Panc1 (cell line): ENCODE measurements around the gene CDC16. TPM values are rescaled to one million over a fixed set of nuclear protein-coding genes. Genes with fewer than 3 reads are reported as not detected.
A peak's percentile ranks its signal among the peaks of the same experiment; 100 is the strongest.

Experiments used
- ATAC-seq: fragments of 200-7000 bp; cut with Tn5 transposase; 2 replicates; pipeline ENCODE4 v1.9.1; 2020; ENCODE audit warnings: mild to moderate bottlenecking, moderate library complexity
- BruUV-seq: library from RNA; stranded (reverse); fragments of 400-500 nt; replicated peaks from 2 replicates; lab custom pipeline; 2021; lab: Mats Ljungman, UMichigan
- CTCF ChIA-PET: fragments of 300-600 bp; sonication (Branson Sonifier 250); formaldehyde crosslinking; loops from one replicate; lab custom pipeline; 2022; ENCODE audit warnings: antibody characterized with exemption; lab: Charles Lee
- POLR2A ChIA-PET: fragments of 300-600 bp; sonication (Branson Sonifier 250); formaldehyde crosslinking; loops from one replicate; lab custom pipeline; 2022; ENCODE audit warnings: antibody characterized with exemption; lab: Charles Lee
- DNase-seq: peaks from one replicate; pipeline ENCODE4 v3.0.0-alpha.2; 2010; ENCODE audit warnings: low read depth, low spot score
- H3K27ac ChIP-seq: 2 replicates; pipeline ENCODE4 v1.5.1; 2011; ENCODE audit warnings: mild to moderate bottlenecking, low read length, inconsistent platforms
- H3K27me3 ChIP-seq: fragments of 200-500 bp; sonication (Bioruptor generic); 2 replicates; pipeline ENCODE4 v1.6.0; 2014; ENCODE audit warnings: low read length, inconsistent platforms; ENCODE audit not compliant: control insufficient read depth, insufficient read depth
- H3K36me3 ChIP-seq: fragments of 200-500 bp; sonication (Bioruptor generic); 2 replicates; pipeline ENCODE4 v1.5.1; 2014; ENCODE audit warnings: inconsistent platforms, mild to moderate bottlenecking, low read length, moderate library complexity; ENCODE audit not compliant: control insufficient read depth, insufficient read depth
- H3K4me1 ChIP-seq: 2 replicates; pipeline ENCODE4 v1.5.1; 2011; ENCODE audit warnings: inconsistent platforms, mild to moderate bottlenecking, low read length, moderate library complexity; ENCODE audit not compliant: control insufficient read depth, insufficient read depth
- H3K4me3 ChIP-seq, 2 experiments: 2 replicates each; pipeline ENCODE4 v1.5.1; 2011 to 2012; ENCODE audit warnings: low read depth in 2 of 2, low read length in 2 of 2, mild to moderate bottlenecking in 2 of 2, inconsistent platforms in 1 of 2, moderate library complexity in 1 of 2
- H3K9me3 ChIP-seq: fragments of 200-500 bp; sonication (Bioruptor generic); 2 replicates; pipeline ENCODE4 v1.5.1; 2014; ENCODE audit warnings: low read depth, mild to moderate bottlenecking, inconsistent platforms, low read length, moderate library complexity; ENCODE audit not compliant: control insufficient read depth, insufficient read depth
- POLR2AphosphoS5 ChIP-seq: IDR thresholded peaks from 2 replicates; pipeline ENCODE4 v1.6.1; 2012; ENCODE audit warnings: mild to moderate bottlenecking, low read depth, low read length, moderate library complexity
- REST ChIP-seq, 2 experiments: IDR thresholded peaks; 2 replicates each; pipeline ENCODE4 v1.6.1; 2011 to 2012; ENCODE audit warnings: low read depth in 2 of 2, control low read depth in 1 of 2, low read length in 1 of 2, mild to moderate bottlenecking in 1 of 2, moderate library complexity in 1 of 2; ENCODE audit not compliant: insufficient read depth in 1 of 2
- SIN3A ChIP-seq: IDR thresholded peaks from 2 replicates; pipeline ENCODE4 v1.6.1; 2012; ENCODE audit warnings: low read depth, mild to moderate bottlenecking, low read length, moderate library complexity, borderline replicate concordance; ENCODE audit not compliant: insufficient read depth
- TCF7L2 ChIP-seq: IDR thresholded peaks from 2 replicates; pipeline ENCODE4 v1.6.1; 2011; ENCODE audit warnings: mild to moderate bottlenecking, low read depth, low read length, inconsistent platforms
- in situ Hi-C: cut with HindIII; loops from 2 replicates; pipeline ENCODE4 v1.10.0; 2016; ENCODE audit warnings: low sequenced_read_pairs, low pct_unique_long_range_greater_than_20kb
- intact Hi-C: fragments of 100-400 bp; cut with micrococcal nuclease; formaldehyde crosslinking; loops from one replicate; pipeline ENCODE4 v1.10.0; 2022; ENCODE audit not compliant: unreplicated experiment
- total RNA-seq: library from RNA; stranded (reverse); gene quantifications from one replicate; pipeline ENCODE4 v1.2.1, GENCODE V29; 2021; ENCODE audit not compliant: unreplicated experiment
- TF ChIP-seq, protein P1 (sequence below): fragments of 450-650 bp; IDR thresholded peaks from 2 replicates; pipeline ENCODE4 v1.5.1; 2017; ENCODE audit warnings: mild to moderate bottlenecking

Gene CDC16
- total RNA-seq, 1 experiment from 2014 or later, result 51.8 TPM

DNA sequence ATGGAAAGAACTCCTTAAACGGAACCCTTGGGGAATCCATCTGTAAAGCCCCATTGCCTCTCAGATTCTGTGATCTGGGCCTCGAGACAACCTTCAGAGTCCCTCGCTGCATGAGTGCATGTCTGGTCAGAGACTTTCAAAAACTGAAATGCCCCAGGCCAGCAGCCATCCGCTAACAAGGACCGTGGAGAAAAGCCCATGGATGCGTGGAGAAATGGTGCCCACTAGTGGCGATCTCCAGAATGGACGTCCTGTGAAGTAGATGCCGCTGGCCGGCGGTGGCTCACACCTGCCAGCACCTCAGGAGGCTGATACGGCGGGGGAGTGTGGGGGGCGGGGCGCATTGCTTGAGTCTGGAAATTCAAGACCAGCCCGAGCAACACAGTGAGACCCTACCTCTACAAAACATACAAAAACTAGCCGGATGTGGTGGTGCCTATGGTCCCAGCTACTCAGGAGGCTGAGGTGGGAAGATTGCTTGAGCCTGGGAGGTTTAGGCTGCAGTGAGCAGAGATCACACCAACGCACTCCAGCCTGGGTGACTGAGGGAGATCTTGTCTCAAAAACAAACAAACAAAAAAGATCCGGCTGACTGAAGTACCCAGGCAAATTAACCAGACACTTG is 7.9 kb upstream of the CDC16 start:
- peak overlapping the region; percentile 61; the same call in 1 of the 2 replicates for H3K27ac ChIP-seq
- ATAC-seq (peak; percentile 92), DNase-seq (peak; percentile 62)
- H3K27me3 ChIP-seq, result no peaks in the 10 kb centered on the region
- no TSS peak for BruUV-seq
- intact Hi-C loops (loop anchor here (5.0 kb wide), 1 partner anchor 100 kb away; no protein-coding TSS in a partner anchor), in situ Hi-C loops (no loop called here)
- no peak overlapping the region for H3K4me3 ChIP-seq
- ChIA-PET POLR2A (no interaction called here), CTCF (interaction anchor here (0.9 kb wide), 1 partner anchor 81 kb away, joined by 3 read pairs; no protein-coding TSS in a partner anchor)
- H3K4me1 ChIP-seq, result peaks cover 15% of the 10 kb centered on the region
- H3K36me3 ChIP-seq, result no peaks in the 10 kb centered on the region
- H3K9me3 ChIP-seq, result no peaks in the 10 kb centered on the region
- no peak for TF ChIP-seq SIN3A
- TF ChIP-seq, protein P1, sequence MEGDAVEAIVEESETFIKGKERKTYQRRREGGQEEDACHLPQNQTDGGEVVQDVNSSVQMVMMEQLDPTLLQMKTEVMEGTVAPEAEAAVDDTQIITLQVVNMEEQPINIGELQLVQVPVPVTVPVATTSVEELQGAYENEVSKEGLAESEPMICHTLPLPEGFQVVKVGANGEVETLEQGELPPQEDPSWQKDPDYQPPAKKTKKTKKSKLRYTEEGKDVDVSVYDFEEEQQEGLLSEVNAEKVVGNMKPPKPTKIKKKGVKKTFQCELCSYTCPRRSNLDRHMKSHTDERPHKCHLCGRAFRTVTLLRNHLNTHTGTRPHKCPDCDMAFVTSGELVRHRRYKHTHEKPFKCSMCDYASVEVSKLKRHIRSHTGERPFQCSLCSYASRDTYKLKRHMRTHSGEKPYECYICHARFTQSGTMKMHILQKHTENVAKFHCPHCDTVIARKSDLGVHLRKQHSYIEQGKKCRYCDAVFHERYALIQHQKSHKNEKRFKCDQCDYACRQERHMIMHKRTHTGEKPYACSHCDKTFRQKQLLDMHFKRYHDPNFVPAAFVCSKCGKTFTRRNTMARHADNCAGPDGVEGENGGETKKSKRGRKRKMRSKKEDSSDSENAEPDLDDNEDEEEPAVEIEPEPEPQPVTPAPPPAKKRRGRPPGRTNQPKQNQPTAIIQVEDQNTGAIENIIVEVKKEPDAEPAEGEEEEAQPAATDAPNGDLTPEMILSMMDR, result peak; percentile 85

DNA sequence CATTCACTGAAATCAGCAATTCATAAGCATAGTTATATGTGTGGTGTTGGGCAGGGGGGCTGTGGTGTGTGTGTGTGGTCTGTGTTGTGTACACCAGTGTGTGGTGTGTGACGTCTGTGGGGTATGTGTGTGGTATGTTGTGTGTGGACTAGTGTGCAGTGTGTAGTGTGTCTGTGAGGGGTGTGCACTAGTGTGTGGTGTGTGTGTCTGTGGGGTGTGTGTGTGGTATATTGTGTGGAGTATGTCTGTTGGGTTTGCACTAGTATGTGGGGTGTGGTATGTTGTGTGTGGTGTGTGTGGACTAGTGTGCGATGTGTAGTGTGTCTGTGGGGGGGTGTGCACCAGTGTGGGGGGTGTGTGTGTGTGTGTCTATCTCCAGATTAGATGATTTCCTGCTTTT is 7.2 kb upstream of the CDC16 start:
- DNase-seq (no peak), ATAC-seq (no peak)
- TF ChIP-seq POLR2AphosphoS5 (no peak), REST (IDR thresholded peaks at IDR 0.05; ENCODE audit: insufficient read depth in 1 of 2, low read depth in 2 of 2, low read length in 1 of 2) (no peak), SIN3A (no peak)
- intact Hi-C loops (loop anchor here (5.0 kb wide), 1 partner anchor 100 kb away; no protein-coding TSS in a partner anchor), in situ Hi-C loops (no loop called here)
- H3K4me3 ChIP-seq, result no peak overlapping the region
- H3K36me3 ChIP-seq, result no peaks in the 10 kb centered on the region
- peaks cover 15% of the 10 kb centered on the region for H3K4me1 ChIP-seq
- no peak overlapping the region for H3K27ac ChIP-seq
- ChIA-PET CTCF (no interaction called here), POLR2A (no interaction called here)
- no peaks in the 10 kb centered on the region for H3K9me3 ChIP-seq
- BruUV-seq, result no TSS peak
- H3K27me3 ChIP-seq, result no peaks in the 10 kb centered on the region

- ATAC-seq (no peak), DNase-seq (no peak)
- Histone ChIP-seq H3K4me1 (peaks cover 15% of the 10 kb centered on the region), H3K36me3 (no peaks in the 10 kb centered on the region), H3K27ac (no peak overlapping the region), H3K4me3 (no peak overlapping the region), H3K9me3 (no peaks in the 10 kb centered on the region), H3K27me3 (no peaks in the 10 kb centered on the region)
- ChIA-PET CTCF (no interaction called here), POLR2A (no interaction called here)
- intact Hi-C loops, result loop anchor here (5.0 kb wide), 1 partner anchor 101 kb away; no protein-coding TSS in a partner anchor
- in situ Hi-C loops, result no loop called here
- TF ChIP-seq REST (IDR thresholded peaks at IDR 0.05; ENCODE audit: insufficient read depth in 1 of 2, low read depth in 2 of 2, low read length in 1 of 2), result no peak
- no peak for TF ChIP-seq TCF7L2
- TF ChIP-seq SIN3A, result no peak
- TF ChIP-seq, protein P1, result no peak
- no peak for TF ChIP-seq POLR2AphosphoS5
- no TSS peak for BruUV-seq
These were observed 6.5 kb upstream of the CDC16 start for GRCh38 chr13:114228176-114228575.
